Activated naive CD4-positive, alpha-beta T cell treated with anti-CD3 and anti-CD28 coated beads, Interleukin-2, amount 10 ng/mL, durations not matched to agents 7 days and 5 days (primary cell): Measurements from ENCODE around the gene SMAD3.

Source experiments
- CTCF ChIA-PET: fragments of 350-600 bp; sonication (Branson Sonifier 250); formaldehyde crosslinking; loops from one replicate; lab custom pipeline; 2021; ENCODE audit warnings: antibody characterized with exemption; lab: Charles Lee
- DNase-seq: peaks from one replicate; pipeline ENCODE4 v3.0.0-alpha.2; 2020
- H3K27ac Mint-ChIP-seq: one replicate; pipeline ENCODE4 v1.8.0; 2021; ENCODE audit warnings: mild to moderate bottlenecking, moderate library complexity, mixed read lengths
- H3K27me3 Mint-ChIP-seq: one replicate; pipeline ENCODE4 v1.8.0; 2021; ENCODE audit warnings: mild to moderate bottlenecking, mixed read lengths
- H3K36me3 Mint-ChIP-seq: one replicate; pipeline ENCODE4 v1.8.0; 2021; ENCODE audit warnings: mixed read lengths
- H3K4me1 Mint-ChIP-seq: one replicate; pipeline ENCODE4 v1.8.0; 2021; ENCODE audit warnings: mixed read lengths
- H3K4me3 Mint-ChIP-seq: one replicate; pipeline ENCODE4 v1.8.0; 2021; ENCODE audit warnings: mild to moderate bottlenecking, moderate library complexity, mixed read lengths
- H3K9me3 Mint-ChIP-seq: one replicate; pipeline ENCODE4 v1.8.0; 2021; ENCODE audit warnings: mixed read lengths

Gene SMAD3

GRCh38 chr15:67125589-67126502, 60.4 kb downstream of the SMAD3 start:
- CTCF ChIA-PET: interaction anchor here (3.3 kb wide), 1 partner anchor 9 kb away, joined by 13 read pairs; no protein-coding TSS in a partner anchor
- Mint-ChIP-seq H3K36me3 (peaks cover 30% of the 10 kb centered on the region), H3K9me3 (no peaks in the 10 kb centered on the region), H3K27me3 (no peaks in the 10 kb centered on the region), H3K4me1 (peaks cover 83% of the 10 kb centered on the region), H3K27ac (peak overlapping the region; percentile 52), H3K4me3 (no peak overlapping the region)
- DNase-seq: no peak

GRCh38 chr15:67126551-67127330, 61.3 kb downstream of the SMAD3 start:
- Mint-ChIP-seq H3K27ac (peak overlapping the region; percentile 52), H3K4me1 (peaks cover 83% of the 10 kb centered on the region), H3K27me3 (no peaks in the 10 kb centered on the region), H3K4me3 (no peak overlapping the region), H3K9me3 (no peaks in the 10 kb centered on the region), H3K36me3 (peaks cover 34% of the 10 kb centered on the region)
- no peak for DNase-seq
- CTCF ChIA-PET: interaction anchor here (3.3 kb wide), 1 partner anchor 10 kb away, joined by 13 read pairs; no protein-coding TSS in a partner anchor

GRCh38 chr15:67127331-67127664, 61.9 kb downstream of the SMAD3 start:
- no peak overlapping the region for H3K27ac Mint-ChIP-seq
- H3K27me3 Mint-ChIP-seq: no peaks in the 10 kb centered on the region
- H3K9me3 Mint-ChIP-seq: no peaks in the 10 kb centered on the region
- peaks cover 82% of the 10 kb centered on the region for H3K4me1 Mint-ChIP-seq
- H3K4me3 Mint-ChIP-seq: no peak overlapping the region
- no peak for DNase-seq
- CTCF ChIA-PET: interaction anchor here (3.3 kb wide), 1 partner anchor 10 kb away, joined by 13 read pairs; no protein-coding TSS in a partner anchor
- H3K36me3 Mint-ChIP-seq: peaks cover 34% of the 10 kb centered on the region

GRCh38 chr15:67127965-67128364, 62.6 kb downstream of the SMAD3 start:
- no peak overlapping the region for H3K4me3 Mint-ChIP-seq
- no peak overlapping the region for H3K27ac Mint-ChIP-seq
- H3K4me1 Mint-ChIP-seq: peaks cover 81% of the 10 kb centered on the region
- H3K9me3 Mint-ChIP-seq: no peaks in the 10 kb centered on the region
- H3K36me3 Mint-ChIP-seq: peaks cover 38% of the 10 kb centered on the region
- no peaks in the 10 kb centered on the region for H3K27me3 Mint-ChIP-seq
- DNase-seq: no peak
- CTCF ChIA-PET: interaction anchor here (3.3 kb wide), 1 partner anchor 11 kb away, joined by 13 read pairs; no protein-coding TSS in a partner anchor

GRCh38 chr15:67130166-67130565, 64.8 kb downstream of the SMAD3 start:
- CTCF ChIA-PET: no interaction called here
- peaks cover 39% of the 10 kb centered on the region for H3K36me3 Mint-ChIP-seq
- H3K27ac Mint-ChIP-seq: no peak overlapping the region
- DNase-seq: no peak
- no peaks in the 10 kb centered on the region for H3K27me3 Mint-ChIP-seq
- no peak overlapping the region for H3K4me3 Mint-ChIP-seq
- H3K9me3 Mint-ChIP-seq: no peaks in the 10 kb centered on the region
- peaks cover 83% of the 10 kb centered on the region for H3K4me1 Mint-ChIP-seq

GRCh38 chr15:67130673-67131601, 65.5 kb downstream of the SMAD3 start:
- CTCF ChIA-PET: interaction anchor here (1.6 kb wide), 1 partner anchor 7 kb away, joined by 3 read pairs; no protein-coding TSS in a partner anchor
- no peak for DNase-seq
- peak overlapping the region; percentile 39 for H3K27ac Mint-ChIP-seq

GRCh38 chr15:67132276-67132675, 66.9 kb downstream of the SMAD3 start:
- CTCF ChIA-PET: interaction anchor here (0.6 to 1.6 kb wide), 2 partner anchors 9 to 31 kb away, joined by 3 read pairs; no protein-coding TSS in a partner anchor
- no peak for DNase-seq
- Mint-ChIP-seq H3K4me1 (peaks cover 86% of the 10 kb centered on the region), H3K36me3 (peaks cover 34% of the 10 kb centered on the region), H3K4me3 (no peak overlapping the region), H3K27me3 (no peaks in the 10 kb centered on the region), H3K27ac (no peak overlapping the region), H3K9me3 (no peaks in the 10 kb centered on the region)

More at GRCh38 chr15:67130673-67131601, 65.5 kb downstream of the SMAD3 start:
- no peaks in the 10 kb centered on the region for H3K27me3 Mint-ChIP-seq
- H3K4me3 Mint-ChIP-seq: no peak overlapping the region
- H3K9me3 Mint-ChIP-seq: no peaks in the 10 kb centered on the region
- peaks cover 35% of the 10 kb centered on the region for H3K36me3 Mint-ChIP-seq
- H3K4me1 Mint-ChIP-seq: peaks cover 84% of the 10 kb centered on the region

- H3K27me3 Mint-ChIP-seq: no peaks in the 10 kb centered on the region
Measured at GRCh38 chr15:67133026-67133425, 67.6 kb downstream of the SMAD3 start.

GRCh38 chr15:67133738-67134066, 68.3 kb downstream of the SMAD3 start:
- Mint-ChIP-seq H3K4me3 (peak overlapping the region; percentile 79), H3K4me1 (peaks cover 88% of the 10 kb centered on the region)
- CTCF ChIA-PET: interaction anchor here (1.0 to 1.8 kb wide), 4 partner anchors 10 to 32 kb away, joined by 4 to 5 read pairs (median 4); no protein-coding TSS in a partner anchor

More at GRCh38 chr15:67133026-67133425, 67.6 kb downstream of the SMAD3 start:
- H3K27ac Mint-ChIP-seq: peak overlapping the region; percentile 0
- peaks cover 86% of the 10 kb centered on the region for H3K4me1 Mint-ChIP-seq
- no peak for DNase-seq
- CTCF ChIA-PET: interaction anchor here (1.4 to 1.6 kb wide), 2 partner anchors 9 to 10 kb away, joined by 3 to 4 read pairs; no protein-coding TSS in a partner anchor
- H3K4me3 Mint-ChIP-seq: no peak overlapping the region
- H3K36me3 Mint-ChIP-seq: peaks cover 29% of the 10 kb centered on the region
- H3K9me3 Mint-ChIP-seq: no peaks in the 10 kb centered on the region

GRCh38 chr15:67134067-67134838, 68.9 kb downstream of the SMAD3 start:
- peak; percentile 80 for DNase-seq
- peaks cover 32% of the 10 kb centered on the region for H3K36me3 Mint-ChIP-seq
- peak overlapping the region; percentile 98 for H3K27ac Mint-ChIP-seq
- no peaks in the 10 kb centered on the region for H3K27me3 Mint-ChIP-seq
- H3K9me3 Mint-ChIP-seq: no peaks in the 10 kb centered on the region
- H3K4me3 Mint-ChIP-seq: peak overlapping the region; percentile 79
- CTCF ChIA-PET: interaction anchor here (0.7 to 1.8 kb wide), 7 partner anchors 10 to 32 kb away, joined by 3 to 5 read pairs (median 4); no protein-coding TSS in a partner anchor
- H3K4me1 Mint-ChIP-seq: peaks cover 94% of the 10 kb centered on the region

More at GRCh38 chr15:67133738-67134066, 68.3 kb downstream of the SMAD3 start:
- peak overlapping the region; percentile 98 for H3K27ac Mint-ChIP-seq
- no peaks in the 10 kb centered on the region for H3K9me3 Mint-ChIP-seq
- H3K27me3 Mint-ChIP-seq: no peaks in the 10 kb centered on the region
- no peak for DNase-seq
- H3K36me3 Mint-ChIP-seq: peaks cover 31% of the 10 kb centered on the region

- H3K4me3 Mint-ChIP-seq: peak overlapping the region; percentile 79
- H3K4me1 Mint-ChIP-seq: peaks cover 95% of the 10 kb centered on the region
- H3K27me3 Mint-ChIP-seq: no peaks in the 10 kb centered on the region
- H3K27ac Mint-ChIP-seq: peak overlapping the region; percentile 98
- peaks cover 32% of the 10 kb centered on the region for H3K36me3 Mint-ChIP-seq
- CTCF ChIA-PET: interaction anchor here (0.9 to 1.8 kb wide), 4 partner anchors 12 to 24 kb away, joined by 3 to 5 read pairs (median 4); no protein-coding TSS in a partner anchor
- DNase-seq: no peak
- no peaks in the 10 kb centered on the region for H3K9me3 Mint-ChIP-seq
Measured at GRCh38 chr15:67134871-67135492, 69.6 kb downstream of the SMAD3 start.

- peaks cover 37% of the 10 kb centered on the region for H3K36me3 Mint-ChIP-seq
- peak overlapping the region; percentile 98 for H3K27ac Mint-ChIP-seq
- DNase-seq: no peak
- H3K4me3 Mint-ChIP-seq: peak overlapping the region; percentile 31
- no peaks in the 10 kb centered on the region for H3K27me3 Mint-ChIP-seq
- H3K4me1 Mint-ChIP-seq: peaks cover 95% of the 10 kb centered on the region
- no peaks in the 10 kb centered on the region for H3K9me3 Mint-ChIP-seq
- CTCF ChIA-PET: interaction anchor here (0.9 to 1.8 kb wide), 3 partner anchors 13 to 25 kb away, joined by 3 to 5 read pairs (median 4); no protein-coding TSS in a partner anchor
Measured at GRCh38 chr15:67135494-67135893, 70.1 kb downstream of the SMAD3 start.
